Loucy (cell line): Measurements from ENCODE around the gene PKLR.

Experiments
- H2AFZ ChIP-seq: fragments of 200-600 bp; sonication (generic); 2 replicates; pipeline ENCODE4 v1.6.0; 2016; ENCODE audit warnings: antibody characterized with exemption, mild to moderate bottlenecking, low read length, moderate library complexity
- H3F3A ChIP-seq: fragments of 200-600 bp; 2 replicates; pipeline ENCODE4 v1.6.0; 2016; ENCODE audit warnings: antibody characterized with exemption, low read depth, mild to moderate bottlenecking
- H3K27me3 ChIP-seq: fragments of 200-600 bp; sonication (generic); 2 replicates; pipeline ENCODE4 v1.6.1; 2014; ENCODE audit warnings: low read length, mild to moderate bottlenecking; ENCODE audit not compliant: insufficient read depth, poor library complexity, severe bottlenecking
- H3K36me3 ChIP-seq: fragments of 200-600 bp; sonication (generic); 2 replicates; pipeline ENCODE4 v1.6.1; 2016; ENCODE audit warnings: low read length; ENCODE audit not compliant: insufficient read depth
- H3K4me1 ChIP-seq: fragments of 200-600 bp; sonication (generic); 2 replicates; pipeline ENCODE4 v1.5.1; 2014; ENCODE audit warnings: low read length, mild to moderate bottlenecking; ENCODE audit not compliant: insufficient read depth, poor library complexity, severe bottlenecking
- H3K4me2 ChIP-seq: fragments of 200-600 bp; sonication (generic); 2 replicates; pipeline ENCODE4 v1.6.0; 2014; ENCODE audit warnings: antibody characterized with exemption, low read length, low read depth, mild to moderate bottlenecking; ENCODE audit not compliant: poor library complexity, severe bottlenecking
- H3K4me3 ChIP-seq: fragments of 200-600 bp; sonication (generic); 2 replicates; pipeline ENCODE4 v1.5.1; 2014; ENCODE audit warnings: low read length, mild to moderate bottlenecking, mixed read lengths; ENCODE audit not compliant: poor library complexity, severe bottlenecking
- H3K79me2 ChIP-seq: fragments of 200-600 bp; sonication (generic); 2 replicates; pipeline ENCODE4 v1.6.1; 2014; ENCODE audit warnings: low read length; ENCODE audit not compliant: insufficient read depth
- H3K9ac ChIP-seq: fragments of 200-600 bp; sonication (generic); 2 replicates; pipeline ENCODE4 v1.6.0; 2014; ENCODE audit warnings: mild to moderate bottlenecking, low read depth, low read length, moderate library complexity; ENCODE audit not compliant: poor library complexity, severe bottlenecking
- H3K9me2 ChIP-seq: fragments of 200-600 bp; sonication (generic); replicated peaks from 2 replicates; pipeline ENCODE4 v1.6.1; 2016; ENCODE audit warnings: low read depth, low read length, mixed read lengths
- H3K9me3 ChIP-seq: fragments of 200-600 bp; sonication (generic); 2 replicates; pipeline ENCODE4 v1.6.1; 2014; ENCODE audit warnings: mild to moderate bottlenecking, antibody characterized with exemption, low read length, low read depth; ENCODE audit not compliant: insufficient read depth
- H4K20me1 ChIP-seq: fragments of 200-600 bp; sonication (generic); 2 replicates; pipeline ENCODE4 v1.6.0; 2014; ENCODE audit warnings: antibody characterized with exemption, low read length, mild to moderate bottlenecking; ENCODE audit not compliant: insufficient read depth, poor library complexity, severe bottlenecking
- CTCF ChIP-seq: fragments of 200-600 bp; sonication (generic); conservative IDR thresholded peaks from 2 replicates; pipeline ENCODE4 v1.5.1; 2014; ENCODE audit warnings: mild to moderate bottlenecking, antibody characterized with exemption, low read length
- EZH2phosphoT487 ChIP-seq: fragments of 200-600 bp; IDR thresholded peaks from 2 replicates; pipeline ENCODE4 v1.6.1; 2018; ENCODE audit warnings: antibody characterized with exemption, mild to moderate bottlenecking, moderate library complexity, borderline replicate concordance

PKLR gene

DNA sequence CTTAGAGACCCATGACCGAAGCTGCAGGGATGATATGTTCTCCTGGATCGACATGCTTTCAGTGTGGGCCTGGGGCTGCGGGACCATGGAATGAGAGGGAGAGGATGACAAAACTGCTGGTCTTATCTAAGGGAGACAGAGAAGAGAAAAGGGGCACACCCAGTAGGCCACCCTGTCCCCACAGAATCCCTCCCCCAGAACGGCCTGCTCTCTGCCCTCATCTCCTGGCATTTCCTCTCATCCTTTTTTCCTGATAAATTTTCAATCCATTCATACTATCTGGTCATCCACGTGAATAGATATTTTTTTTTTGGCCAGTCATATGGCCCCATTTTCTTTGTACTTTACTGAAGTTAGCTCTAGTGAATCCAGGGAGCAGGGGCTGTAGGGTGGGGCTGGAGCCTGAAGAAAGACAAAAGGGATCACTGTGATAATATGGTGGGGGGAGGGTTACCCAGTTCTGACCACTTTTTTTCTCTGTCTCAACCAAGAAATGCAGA, at the start of gene PKLR:
Gene PKLR (minus strand): TSS at position 97 of the 500 bp plus-strand sequence. CDS start 43 bp downstream, at position 54.
- no peaks in the 10 kb centered on the region for H3F3A ChIP-seq
- H3K9ac ChIP-seq = no peak within 1 kb of the TSS
- no peaks in the 10 kb centered on the region for H3K27me3 ChIP-seq
- peaks cover 6% of the 10 kb centered on the region for H3K4me1 ChIP-seq
- no peaks in the 10 kb centered on the region for H3K9me2 ChIP-seq
- TF ChIP-seq EZH2phosphoT487 = no peak
- no peak for TF ChIP-seq CTCF
- no peak within 1 kb of the TSS for H3K4me3 ChIP-seq
- no peaks in the 10 kb centered on the region for H4K20me1 ChIP-seq
- no peaks in the 10 kb centered on the region for H3K79me2 ChIP-seq
- no peak within 1 kb of the TSS for H2AFZ ChIP-seq
- no peak within 1 kb of the TSS for H3K4me2 ChIP-seq
- H3K9me3 ChIP-seq = no peaks in the 10 kb centered on the region
- no peaks in the 10 kb centered on the region for H3K36me3 ChIP-seq

- H3K9me2 ChIP-seq = no peaks in the 10 kb centered on the region
- H3K9ac ChIP-seq = no peak overlapping the region
These were observed 41.6 kb upstream of the PKLR start for GRCh38 chr1:155342842-155343241.

GRCh38 chr1:155339515-155340097, 38.4 kb upstream of the PKLR start:
- Histone ChIP-seq H3K9me3 (no peaks in the 10 kb centered on the region), H3K79me2 (no peaks in the 10 kb centered on the region), H3K9ac (no peak overlapping the region), H4K20me1 (no peaks in the 10 kb centered on the region), H3K9me2 (no peaks in the 10 kb centered on the region), H3K36me3 (peaks cover 76% of the 10 kb centered on the region), H2AFZ (no peak overlapping the region), H3K27me3 (no peaks in the 10 kb centered on the region), H3K4me1 (no peaks in the 10 kb centered on the region), H3F3A (no peaks in the 10 kb centered on the region), H3K4me2 (no peak overlapping the region), H3K4me3 (no peak overlapping the region)
- TF ChIP-seq EZH2phosphoT487 (no peak), CTCF (no peak)

More at GRCh38 chr1:155342842-155343241, 41.6 kb upstream of the PKLR start:
- Histone ChIP-seq H3K27me3 (no peaks in the 10 kb centered on the region), H4K20me1 (no peaks in the 10 kb centered on the region), H3K9me3 (no peaks in the 10 kb centered on the region), H3K4me1 (no peaks in the 10 kb centered on the region), H3K4me2 (no peak overlapping the region), H3K79me2 (no peaks in the 10 kb centered on the region), H2AFZ (no peak overlapping the region), H3K36me3 (peaks cover 77% of the 10 kb centered on the region), H3F3A (no peaks in the 10 kb centered on the region), H3K4me3 (no peak overlapping the region)
- no peak for TF ChIP-seq CTCF
- no peak for TF ChIP-seq EZH2phosphoT487
